ENCODE results near the gene RHBDL2.

Gene RHBDL2

DNA sequence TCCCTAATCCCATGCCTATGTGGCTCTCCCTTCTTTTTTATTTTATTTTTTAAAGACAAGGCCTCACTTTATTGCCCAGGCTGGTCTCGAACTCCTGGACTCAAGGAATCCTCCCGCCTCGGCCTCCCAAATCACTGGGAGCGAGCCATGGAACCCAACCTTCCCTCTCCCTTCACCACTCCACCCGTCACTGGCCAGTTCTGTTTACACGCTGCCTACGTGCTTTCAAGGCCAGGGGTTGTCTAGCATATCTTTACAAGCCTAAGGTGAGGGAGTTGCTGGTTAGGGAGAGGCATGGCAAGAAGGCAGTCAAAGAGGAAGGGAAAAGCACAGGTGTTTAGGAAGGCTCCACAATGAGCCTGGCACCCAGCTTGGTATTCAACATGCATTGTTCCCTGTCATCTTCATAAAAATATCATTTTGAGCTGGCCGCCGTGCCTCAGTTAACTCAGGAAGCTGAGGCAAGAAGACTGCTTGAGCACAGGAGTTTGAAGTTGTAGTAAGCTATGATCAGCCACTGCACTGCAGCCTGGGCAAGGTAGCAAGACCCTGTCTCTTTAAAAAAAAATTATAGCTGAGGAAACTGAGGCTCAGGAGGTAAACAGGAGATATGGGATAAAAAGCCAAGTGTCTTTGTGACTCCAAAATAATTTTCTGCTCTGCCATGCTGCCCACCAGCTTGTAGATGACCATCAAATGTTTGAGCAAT lies 1.1 kb downstream of the RHBDL2 start:
- intact Hi-C loops (cut with DNase I) = no loop called here
- DNase-seq = no peak

DNA sequence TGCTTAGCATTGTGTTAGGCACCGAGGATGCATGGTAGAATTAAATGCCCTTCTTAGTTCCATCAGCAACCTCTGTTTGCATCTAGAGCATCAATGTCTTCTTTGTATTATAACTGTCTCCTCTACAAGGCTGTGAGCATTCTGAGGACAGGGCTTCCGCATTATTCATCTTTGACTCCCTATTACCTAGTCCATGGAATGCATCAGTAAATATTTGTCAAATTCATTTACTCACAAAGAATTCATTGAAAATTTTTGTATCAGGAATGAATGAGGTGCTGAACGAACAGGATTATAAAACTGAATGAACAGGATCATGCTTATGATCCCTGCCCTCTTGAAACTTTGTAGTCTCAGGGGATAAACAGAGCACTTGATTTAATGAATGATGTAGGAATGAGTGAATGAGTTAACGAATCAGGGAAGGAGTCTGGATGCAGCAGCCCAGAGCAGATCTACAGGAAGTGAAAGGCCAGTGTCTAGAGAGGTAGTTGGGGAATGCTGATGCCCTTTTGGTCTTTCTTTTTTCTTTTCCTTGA lies 2.8 kb downstream of the RHBDL2 start:
- no peak for DNase-seq
- intact Hi-C loops (cut with DNase I) = no loop called here

DNA sequence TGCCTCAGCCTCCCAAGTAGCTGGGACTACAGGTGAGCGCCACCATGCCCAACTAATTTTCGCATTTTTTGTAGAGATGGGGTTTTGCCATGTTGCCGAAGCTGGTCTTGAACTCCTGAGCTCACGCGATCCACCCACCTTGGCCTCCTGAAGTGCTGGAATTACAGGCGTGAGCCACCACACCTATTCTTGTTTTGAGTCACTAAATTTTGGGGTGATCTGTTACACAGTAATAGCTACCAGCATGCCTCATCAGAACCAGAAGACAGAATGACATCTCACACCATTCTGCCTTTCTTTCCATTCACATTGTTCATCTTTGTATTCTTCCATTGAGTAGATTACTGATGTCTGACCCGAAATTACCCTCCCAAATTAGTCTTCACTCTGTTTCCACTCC lies 9.1 kb downstream of the RHBDL2 start:
- no peak for DNase-seq
- intact Hi-C loops (cut with DNase I) = no loop called here

DNA sequence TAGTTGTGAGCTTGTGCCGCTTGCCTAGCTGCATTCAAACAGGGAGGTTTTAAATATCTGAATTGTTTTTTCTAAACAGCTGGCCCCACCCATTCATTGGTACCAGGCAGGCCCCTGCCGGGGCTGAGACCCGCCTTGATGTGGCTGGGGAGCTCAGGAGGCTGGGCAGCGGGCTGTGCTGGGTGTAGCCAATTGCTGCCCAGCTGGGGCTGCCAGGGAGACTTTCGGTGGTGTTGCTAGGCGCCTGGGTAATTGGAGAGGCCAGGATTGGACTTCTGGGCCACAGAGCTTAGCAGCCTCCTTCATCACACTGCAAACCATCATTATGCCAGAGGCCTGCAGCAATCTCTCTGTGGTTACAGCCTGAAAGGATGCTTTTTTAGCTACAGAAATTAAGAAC lies 12.2 kb downstream of the RHBDL2 start:
- intact Hi-C loops (cut with DNase I) = no loop called here
- DNase-seq = peak; percentile 78 to 98 (median 84)

DNA sequence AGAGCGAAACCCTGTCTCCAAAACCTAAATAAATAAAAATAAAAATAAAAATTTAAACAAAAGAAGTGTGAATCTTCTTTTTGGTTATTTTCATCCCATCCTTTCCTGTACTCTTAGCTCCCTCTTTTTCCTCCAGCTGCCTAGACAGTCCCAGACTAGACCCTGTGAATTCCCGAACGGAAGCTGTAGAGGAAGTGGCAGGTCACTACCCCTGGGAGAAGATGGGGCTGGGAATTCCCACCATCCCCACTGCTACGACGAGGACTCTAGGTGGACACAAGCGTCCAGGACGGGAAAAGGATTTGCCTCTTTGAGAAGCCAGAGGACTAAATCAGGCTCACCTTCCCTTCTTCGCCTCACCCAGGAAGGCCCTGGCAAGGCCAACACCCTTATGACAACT lies 12.6 kb downstream of the RHBDL2 start:
- DNase-seq = peak in 1 of 10 donors; percentile 62
- intact Hi-C loops (cut with DNase I) = no loop called here

DNA sequence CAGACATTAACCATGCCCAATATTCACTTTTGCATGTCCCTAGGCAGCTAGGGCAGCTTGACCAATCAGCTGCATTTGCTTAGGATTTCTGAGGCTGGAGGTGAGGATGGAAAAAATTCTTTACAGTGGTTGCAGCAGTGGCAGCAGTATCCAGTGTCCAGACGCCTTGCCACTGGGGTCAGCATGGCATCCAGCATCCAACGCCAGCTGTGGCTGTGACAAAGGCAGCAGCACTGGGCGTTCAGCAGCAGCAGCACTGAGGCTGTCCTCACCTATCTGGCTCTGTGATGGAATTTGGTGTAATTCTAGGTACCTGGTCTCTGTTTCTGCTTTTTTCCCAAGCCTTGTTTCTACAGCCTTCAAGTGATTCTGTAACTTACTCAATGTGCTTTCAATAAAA lies 15.5 kb downstream of the RHBDL2 start:
- peak in 6 of 10 donors; percentile 12 to 81 (median 42) for DNase-seq
- intact Hi-C loops (cut with DNase I) = no loop called here

DNA sequence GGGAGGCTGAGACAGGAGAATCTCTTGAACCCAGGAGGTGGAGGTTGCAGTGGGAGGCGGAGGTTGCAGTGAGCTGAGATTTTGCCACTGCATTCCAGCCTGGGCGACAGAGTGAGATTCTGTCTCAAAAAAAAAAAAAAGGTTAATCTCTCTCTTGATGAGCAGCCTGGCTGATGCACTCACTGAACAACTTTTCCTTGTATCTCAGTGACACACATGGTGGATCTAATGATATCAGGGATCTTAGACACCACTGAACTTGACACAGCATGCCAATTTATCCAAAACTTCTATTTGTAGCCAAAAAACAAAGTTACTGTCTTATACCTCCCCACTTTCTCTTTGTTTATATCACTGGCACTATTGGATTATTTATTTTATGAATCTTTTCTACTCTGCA lies 16.2 kb downstream of the RHBDL2 start:
- intact Hi-C loops (cut with DNase I) = no loop called here
- DNase-seq = peak in 2 of 10 donors; percentile 5 to 19

DNA sequence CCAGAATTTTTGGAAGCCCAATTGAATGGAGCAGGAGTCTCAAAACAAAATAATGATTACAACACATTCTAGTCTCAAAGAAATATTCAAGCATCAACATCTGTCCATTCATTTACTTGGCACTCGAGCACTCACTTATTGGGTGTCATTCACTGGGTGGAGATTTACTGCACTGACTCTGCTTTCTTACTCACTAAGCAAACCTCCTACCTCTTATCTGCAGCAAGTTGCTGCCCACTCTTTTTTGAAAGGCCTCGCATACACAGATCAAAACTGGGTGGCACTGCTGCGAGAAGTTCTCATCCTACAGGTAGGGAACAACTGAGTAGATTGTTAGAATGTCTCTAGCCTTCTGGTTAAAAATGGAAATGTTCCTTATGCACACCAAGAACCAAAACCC lies 18.0 kb downstream of the RHBDL2 start:
- peak in 2 of 10 donors; percentile 3 to 11 for DNase-seq
- intact Hi-C loops (cut with DNase I) = no loop called here

DNA sequence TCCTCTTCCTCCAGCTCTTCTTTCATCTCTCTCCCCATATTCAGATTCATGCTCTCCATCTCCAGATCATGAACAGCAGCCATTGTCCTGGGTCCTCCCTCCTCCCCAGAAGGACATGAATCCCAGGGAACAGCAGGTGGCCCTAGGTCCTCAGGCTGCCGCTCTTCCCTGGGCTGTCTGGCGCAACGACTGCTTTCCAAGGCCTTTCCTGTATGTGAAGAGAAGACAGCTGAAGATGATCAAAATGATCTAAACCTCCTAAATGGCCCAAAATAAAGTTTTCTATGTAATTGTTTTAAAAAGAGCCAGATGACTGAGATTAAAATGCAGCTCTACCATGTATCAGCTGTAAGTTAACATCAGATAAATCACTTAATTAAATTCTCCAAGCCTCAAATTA lies 22.5 kb downstream of the RHBDL2 start:
- peak in 8 of 10 donors; percentile 38 to 95 (median 60) for DNase-seq
- intact Hi-C loops (cut with DNase I) = loop anchor here (5.0 to 10.0 kb wide), 2 partner anchors 73 to 176 kb away; partner anchors contain the start of gene AKIRIN1

DNA sequence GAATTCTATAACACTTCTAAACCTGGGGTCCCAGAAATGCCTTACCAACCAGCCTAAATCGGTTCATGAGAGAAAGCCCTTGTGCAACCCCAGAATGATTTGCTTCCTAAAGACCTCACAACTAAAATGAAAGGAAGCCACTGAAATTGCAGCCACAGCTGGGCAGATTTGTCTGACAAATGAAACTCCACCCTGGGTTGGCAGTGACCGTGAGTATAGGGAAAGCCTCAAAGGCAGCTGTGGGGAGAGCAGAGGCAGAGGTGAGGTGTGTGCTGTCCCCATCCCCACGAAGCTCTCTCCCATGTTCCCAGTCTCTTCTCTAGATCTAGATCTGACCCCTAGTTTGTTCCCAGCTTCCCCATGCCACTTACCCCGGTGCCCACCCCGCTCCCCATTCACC lies 23.1 kb downstream of the RHBDL2 start:
- intact Hi-C loops (cut with DNase I) = loop anchor here (5.0 to 10.0 kb wide), 2 partner anchors 74 to 176 kb away; partner anchors contain the start of gene AKIRIN1
- DNase-seq = peak in 3 of 10 donors; percentile 23 to 41 (median 23)

DNA sequence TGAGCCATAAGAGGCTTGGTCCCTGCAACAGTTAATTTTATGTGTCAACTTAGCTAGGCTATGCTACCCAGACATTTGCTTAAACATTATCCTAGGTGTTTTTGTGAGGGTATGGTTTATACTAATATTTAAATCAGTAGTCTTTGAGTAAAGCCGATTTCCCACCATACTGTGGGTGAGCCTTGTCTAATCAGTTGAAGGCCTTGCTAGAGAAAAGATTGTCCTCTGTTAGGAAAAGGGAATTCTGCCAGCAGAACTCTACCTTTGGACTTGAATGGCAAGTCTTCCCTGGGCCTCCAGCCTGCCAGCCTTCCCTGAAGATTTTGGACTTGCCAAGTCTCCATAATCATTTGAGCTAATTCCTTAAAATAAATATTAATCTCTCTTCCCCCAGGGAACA lies 23.9 kb downstream of the RHBDL2 start:
- intact Hi-C loops (cut with DNase I) = loop anchor here (5.0 to 10.0 kb wide), 2 partner anchors 75 to 177 kb away; partner anchors contain the start of gene AKIRIN1
- peak in 1 of 10 donors; percentile 16 for DNase-seq

DNA sequence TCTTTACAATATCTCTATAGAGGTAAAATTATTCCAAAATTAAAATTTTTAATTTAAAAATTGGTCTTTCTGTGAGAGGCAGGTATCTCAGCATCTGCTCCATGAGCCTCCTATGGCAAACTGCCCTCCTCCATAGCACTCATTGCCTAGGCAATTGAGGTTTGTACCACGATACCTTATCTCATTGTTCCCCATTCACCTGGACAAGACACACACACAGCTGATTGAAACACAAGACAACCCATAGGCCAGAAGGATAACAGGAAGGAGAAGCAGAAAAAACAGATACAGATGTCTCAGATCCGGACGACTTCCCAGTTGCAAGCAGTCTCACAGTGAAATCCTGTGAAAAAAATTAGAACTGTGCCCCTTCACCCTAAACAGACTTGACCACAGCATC lies 24.3 kb downstream of the RHBDL2 start:
- intact Hi-C loops (cut with DNase I) = loop anchor here (5.0 to 10.0 kb wide), 2 partner anchors 75 to 177 kb away; partner anchors contain the start of gene AKIRIN1
- DNase-seq = no peak

DNA sequence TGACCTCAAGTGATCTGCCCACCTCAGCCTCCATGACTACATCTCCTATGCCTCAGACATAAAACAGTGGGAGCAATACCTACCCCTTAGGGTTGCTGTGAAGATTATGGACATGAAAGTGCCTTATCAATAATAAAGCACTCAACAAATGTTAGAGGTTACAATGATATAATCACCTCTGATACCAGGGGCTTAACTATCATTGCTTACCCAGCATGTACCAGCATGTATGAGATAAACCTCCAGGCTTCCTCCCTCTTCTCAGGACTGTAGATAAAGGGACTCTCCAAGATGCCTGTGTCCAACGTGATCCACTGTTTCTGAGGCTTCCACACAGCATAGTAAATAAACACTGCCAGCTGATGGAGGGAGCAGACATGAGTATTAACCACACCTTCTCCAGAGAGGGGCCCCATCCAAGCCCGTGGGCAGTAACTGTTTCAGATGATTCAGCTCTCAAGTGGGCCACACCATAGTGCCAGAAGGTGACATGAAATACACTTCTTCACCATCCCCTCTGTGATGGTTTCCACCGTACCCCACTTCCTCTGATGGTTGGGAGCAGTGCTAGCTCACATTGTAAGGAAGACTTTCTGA lies 26.2 kb downstream of the RHBDL2 start:
- DNase-seq = peak in 1 of 10 donors; percentile 22
- intact Hi-C loops (cut with DNase I) = loop anchor here (5.0 to 10.0 kb wide), 2 partner anchors 77 to 179 kb away; partner anchors contain the start of gene AKIRIN1

DNA sequence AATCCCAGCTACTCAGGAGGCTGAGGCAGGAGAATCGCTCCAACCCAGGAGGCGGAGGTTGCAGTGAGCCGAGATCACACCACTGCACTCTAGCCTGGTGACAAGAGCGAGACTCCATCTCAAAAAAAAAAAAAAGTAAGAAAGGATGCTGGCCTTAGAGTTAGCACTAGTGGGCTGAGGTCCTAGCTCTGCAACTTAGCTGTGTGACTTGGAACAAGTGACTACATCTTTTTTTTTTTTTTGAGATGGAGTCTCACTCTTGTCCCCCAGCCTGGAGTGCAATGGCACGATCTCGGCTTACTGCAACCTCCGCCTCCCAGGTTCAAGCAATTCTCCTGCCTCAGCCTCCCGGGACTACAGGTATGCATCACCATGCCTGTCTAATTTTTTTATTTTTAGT lies 26.7 kb downstream of the RHBDL2 start:
- DNase-seq = peak in 1 of 10 donors; percentile 22
- intact Hi-C loops (cut with DNase I) = loop anchor here (5.0 to 10.0 kb wide), 2 partner anchors 77 to 180 kb away; partner anchors contain the start of gene AKIRIN1

DNA sequence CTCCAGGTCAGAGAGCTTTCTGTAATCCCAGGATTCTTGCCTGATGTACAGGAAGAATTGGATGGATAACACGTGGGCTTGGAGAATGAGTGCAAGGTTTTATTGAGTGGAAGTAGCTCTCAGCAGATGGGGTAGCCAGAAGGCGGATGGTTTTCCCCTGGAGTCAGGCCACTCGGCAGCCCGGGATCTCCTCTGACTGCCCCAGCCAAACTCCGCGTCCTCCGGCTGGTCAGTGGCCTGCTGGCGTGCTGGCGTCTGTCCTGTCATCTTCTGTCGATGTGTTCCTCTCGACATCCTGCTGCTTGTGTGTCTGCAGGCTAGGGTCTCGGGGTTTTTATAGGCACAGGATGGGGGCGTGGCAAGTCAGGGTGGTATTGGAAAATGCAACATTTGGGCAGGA lies 32.8 kb downstream of the RHBDL2 start:
- intact Hi-C loops (cut with DNase I) = no loop called here
- peak in 1 of 10 donors; percentile 25 for DNase-seq

DNA sequence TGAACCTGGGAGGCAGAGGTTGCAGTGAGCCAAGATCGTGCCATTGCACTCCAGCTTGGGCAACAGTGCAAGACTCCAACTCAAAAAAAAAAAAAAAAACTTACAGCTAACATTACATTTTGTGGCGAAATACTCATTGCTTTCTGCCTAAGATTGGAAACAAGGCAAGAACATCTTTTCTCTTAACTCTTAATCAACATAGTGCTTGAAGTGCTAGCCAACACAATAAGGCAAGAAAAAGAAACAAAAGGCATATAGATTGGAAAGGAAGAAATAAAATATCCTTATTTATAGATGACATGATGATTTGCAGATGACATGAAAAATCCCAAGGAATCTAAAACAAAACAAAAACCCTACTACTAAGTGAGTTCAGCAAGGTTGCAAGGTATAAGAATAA lies 35.6 kb downstream of the RHBDL2 start:
- no peak for DNase-seq
- intact Hi-C loops (cut with DNase I) = no loop called here

DNA sequence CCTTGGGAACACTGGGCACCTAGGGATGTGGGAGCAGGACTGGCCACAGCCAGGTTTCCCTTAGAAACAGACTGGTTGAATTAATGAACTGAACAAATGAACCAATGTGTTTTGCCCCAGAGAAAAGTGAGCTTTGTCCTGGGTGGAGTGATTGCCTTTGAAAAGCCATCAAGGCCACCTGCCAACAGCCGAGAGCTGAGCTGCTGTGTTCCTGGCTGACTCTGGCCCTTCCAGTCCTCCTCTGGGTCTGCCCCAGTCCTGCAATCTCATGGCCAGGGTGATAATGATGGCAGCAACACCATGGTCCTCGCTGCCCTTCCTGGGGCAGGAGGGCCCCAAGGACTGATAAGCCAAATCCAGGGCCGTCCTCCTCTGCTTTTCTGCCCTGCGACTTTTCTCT lies 42.1 kb downstream of the RHBDL2 start:
- intact Hi-C loops (cut with DNase I) = no loop called here
- peak in 2 of 10 donors; percentile 17 to 27 for DNase-seq

DNA sequence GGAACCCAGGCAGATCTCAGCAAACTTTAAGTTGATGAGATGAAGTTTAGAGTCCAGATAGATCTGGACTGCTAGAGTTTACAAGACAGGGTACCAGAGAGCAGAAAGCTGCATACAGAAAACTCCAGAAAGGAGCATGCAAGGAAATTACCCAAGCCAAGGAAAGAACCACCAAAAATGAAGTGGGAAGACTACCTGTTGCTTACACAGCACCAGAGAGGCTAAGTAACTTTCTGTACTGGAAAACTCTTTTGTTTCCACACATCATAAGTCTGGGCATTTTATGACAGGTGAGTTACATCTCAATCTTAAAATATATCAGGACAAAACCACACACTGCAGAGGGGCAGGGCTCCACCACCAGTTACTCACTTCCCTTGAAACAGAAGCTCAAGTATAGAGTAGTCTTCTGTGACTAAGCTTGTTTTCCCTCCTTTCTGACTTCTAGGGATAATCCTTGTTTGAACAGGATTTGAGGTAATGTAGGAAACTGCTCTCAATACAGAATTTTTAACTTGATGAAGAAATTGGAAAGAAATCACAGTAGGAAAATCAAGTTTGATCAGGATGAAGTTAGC lies 42.9 kb downstream of the RHBDL2 start:
- DNase-seq = no peak
- intact Hi-C loops (cut with DNase I) = no loop called here

DNA sequence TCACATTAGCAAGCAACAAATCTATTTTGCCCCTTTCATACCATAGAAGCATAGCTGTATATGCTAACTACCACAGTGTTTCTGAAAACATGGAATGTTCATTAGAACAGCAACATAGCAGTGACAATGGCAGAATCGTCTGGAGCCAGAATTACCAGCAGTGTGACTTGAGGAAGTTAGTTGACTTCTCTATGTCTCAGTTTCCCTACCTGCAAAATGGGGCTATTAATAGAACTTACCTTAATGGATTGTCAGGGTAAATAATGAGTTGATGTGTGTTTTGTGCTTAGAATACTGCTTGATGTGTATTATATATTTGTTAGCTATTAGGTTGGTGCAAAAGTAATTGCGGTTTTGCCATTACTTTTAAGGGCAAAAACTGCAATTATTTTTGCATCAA lies 45.5 kb downstream of the RHBDL2 start:
- intact Hi-C loops (cut with DNase I) = no loop called here

DNA sequence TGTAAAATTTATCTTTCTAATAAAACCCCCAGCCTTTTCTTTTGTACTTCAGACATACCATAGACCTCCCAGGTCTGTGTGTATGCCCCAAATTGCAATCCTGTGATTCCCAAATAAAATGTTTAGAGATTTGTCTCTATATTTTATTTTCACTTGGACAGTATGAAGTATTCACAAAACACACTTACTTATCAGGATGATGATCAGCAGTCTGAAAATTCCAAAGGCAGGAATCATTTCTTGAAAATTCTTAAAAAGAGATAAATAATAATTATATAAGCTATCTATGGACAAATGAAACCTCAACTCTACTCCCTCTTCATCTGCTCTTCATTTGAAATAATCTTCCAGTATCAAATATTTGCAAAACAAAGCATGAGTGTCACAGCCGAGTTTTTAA lies 48.7 kb downstream of the RHBDL2 start:
- intact Hi-C loops (cut with DNase I) = no loop called here
- DNase-seq = no peak

More for the DNA sequence above, 45.5 kb downstream of the RHBDL2 start:
- no peak for DNase-seq

DNA sequence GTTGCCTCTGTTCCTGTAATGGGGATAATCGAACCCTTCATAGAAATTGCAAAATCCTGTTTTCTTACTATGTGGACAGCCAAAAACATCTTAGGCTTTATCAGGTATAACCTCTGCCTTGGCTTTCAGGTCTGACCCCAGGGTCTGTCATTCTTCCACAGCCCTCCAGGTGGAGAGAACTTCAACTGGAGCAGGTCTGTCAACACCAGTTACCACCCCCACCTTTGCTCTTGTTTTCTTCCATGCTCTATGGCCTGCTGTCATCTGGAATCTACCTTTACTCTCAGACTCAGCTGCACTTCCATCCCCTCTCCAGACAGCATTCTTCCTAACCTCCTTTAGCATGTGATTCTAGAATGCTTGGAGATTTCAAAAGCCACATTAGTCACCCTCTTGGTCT lies 49.9 kb downstream of the RHBDL2 start:
- DNase-seq = no peak
- intact Hi-C loops (cut with DNase I) = no loop called here

Measured in posterior cingulate gyrus (tissue), 11 donors.